Activated naive CD4-positive, alpha-beta T cell treated with anti-CD3 and anti-CD28 coated beads, Interleukin-2, amount 50 U/mL, for 16 hours (primary cell): Measurements from ENCODE around the gene HIGD1C.
"Not testable (repeated sequence)": the region's sequence is repeated elsewhere in the genome, so short reads cannot be mapped to it uniquely, and the experiment has no call there.

Experiments
- DNase-seq: peaks from one replicate; pipeline ENCODE4 v3.0.0-alpha.2; 2020

Gene HIGD1C

DNA sequence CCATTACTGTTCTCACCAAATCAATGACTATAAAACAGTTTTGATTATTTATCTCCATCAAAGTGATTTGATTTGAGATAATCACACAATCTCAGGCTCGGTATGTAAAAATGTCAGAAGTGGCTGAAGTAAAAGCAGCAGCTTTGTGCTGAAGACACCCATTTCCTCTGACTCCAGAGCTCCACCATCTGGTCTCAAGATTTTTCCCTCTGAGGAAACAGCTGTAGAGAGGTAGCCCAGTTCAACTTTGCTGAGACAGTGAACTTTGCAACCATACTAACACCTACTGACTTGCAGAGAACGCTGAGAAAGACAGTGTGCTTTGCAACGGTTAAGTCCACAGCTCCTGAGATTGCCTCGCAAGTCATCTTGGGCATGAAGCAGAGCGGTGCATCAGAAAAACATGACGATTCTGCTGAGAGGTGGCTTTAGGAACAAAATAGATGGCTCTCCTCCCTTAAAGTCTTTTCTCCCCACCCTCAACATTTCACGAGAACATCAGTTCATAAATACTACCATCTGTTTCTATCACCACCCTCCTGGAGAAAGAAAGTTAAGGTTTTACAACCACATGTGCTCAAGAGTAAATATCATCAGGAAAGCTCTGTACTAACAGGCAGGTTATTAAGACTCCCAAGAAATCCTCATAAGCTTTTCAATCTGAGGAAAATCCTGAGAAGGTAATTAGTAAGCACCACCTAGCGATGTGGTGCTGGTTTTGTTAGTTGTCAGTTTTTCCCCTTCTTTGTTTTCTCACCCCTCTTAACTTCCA lies 34.8 kb downstream of the HIGD1C start:
- no peak for DNase-seq

DNA sequence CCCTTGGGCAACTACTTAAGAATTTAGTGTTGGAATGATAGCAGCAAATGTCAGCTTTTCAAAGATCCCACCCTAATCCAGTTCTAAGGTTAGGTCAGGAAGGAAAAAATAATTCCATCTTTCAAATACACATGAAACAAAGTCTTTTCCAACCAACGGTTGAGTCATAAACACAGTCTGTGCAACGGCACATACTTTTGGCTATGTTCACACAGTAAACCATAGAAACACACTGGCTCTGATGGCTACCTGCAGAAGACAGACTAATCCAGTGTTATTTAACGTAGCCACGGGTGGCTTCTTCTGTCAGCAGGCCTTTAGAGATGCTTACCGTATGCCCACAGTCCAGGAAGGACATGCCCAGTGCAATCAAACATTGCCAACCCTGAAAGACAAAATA lies 35.7 kb downstream of the HIGD1C start:
- DNase-seq: no peak

DNA sequence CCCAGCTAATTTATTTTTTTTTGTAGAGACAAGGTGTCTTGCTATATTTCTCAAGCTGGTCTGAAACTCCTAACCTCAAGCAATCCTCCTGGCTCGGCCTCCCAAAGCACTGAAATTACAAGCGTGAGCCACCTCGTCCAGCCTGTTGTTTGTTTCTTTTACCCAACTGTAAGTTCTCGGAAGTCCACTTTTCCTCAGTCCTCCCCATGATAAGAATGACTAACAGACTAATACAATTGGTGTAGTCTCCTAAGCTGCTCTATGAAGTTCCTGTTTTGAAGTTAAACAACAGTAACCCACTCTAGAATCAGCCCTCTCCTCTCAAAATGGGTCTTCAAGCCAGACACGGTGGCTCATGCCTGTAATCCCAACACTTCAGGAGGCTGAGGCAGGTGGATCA lies 36.5 kb downstream of the HIGD1C start:
- no peak for DNase-seq

DNA sequence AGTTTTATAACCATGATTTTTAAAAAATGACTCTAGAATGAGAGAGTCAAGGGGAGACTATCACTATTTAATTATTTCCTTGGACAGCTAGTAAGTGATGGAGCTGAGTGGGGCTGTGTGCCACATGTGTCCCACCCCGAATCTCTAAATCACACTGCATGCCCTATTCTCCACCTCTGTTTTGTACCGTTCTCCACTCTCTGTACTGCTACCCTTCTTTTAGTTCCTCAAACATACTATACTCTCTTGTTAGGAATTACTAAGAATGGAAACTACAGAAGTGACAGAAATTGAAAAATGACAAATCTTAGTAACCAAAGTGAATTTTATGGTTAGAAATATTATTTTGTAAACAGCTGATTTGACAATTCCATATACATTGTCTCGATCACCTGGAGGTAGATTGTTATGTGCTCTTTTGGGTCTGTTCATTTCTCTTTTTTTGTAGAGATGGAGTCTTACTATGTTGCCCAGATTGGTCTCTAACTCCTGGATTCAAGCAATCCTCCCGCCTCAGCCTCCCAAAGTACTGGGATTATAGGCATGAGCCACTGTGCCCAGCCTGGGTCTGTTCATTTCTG lies 37.9 kb downstream of the HIGD1C start:
- DNase-seq: no peak

GRCh38 chr12:50990791-50991190 lies 38.4 kb downstream of the HIGD1C start:
- DNase-seq: no peak

- DNase-seq: no peak
These were observed 38.9 kb downstream of the HIGD1C start for GRCh38 chr12:50991291-50991690.

DNA sequence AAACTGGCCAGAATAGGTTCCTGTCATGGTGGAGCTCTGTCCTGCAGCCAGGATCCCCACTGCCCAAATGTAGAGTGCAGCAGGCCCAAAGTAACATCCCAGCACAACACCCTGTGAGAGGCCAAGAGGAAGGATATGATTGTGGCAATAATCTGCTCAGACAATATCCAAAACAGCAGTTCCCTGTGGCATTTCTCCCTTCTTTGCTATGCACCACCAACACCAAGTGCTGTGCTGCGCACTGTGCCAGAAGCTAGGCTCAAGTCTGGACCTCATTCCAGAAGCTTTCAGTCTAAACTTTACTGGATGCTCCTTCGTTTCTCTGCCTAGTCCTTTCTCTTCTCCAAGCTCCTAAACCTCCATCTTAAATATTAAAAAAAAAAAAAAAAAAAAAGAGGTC lies 40.5 kb downstream of the HIGD1C start:
- no peak for DNase-seq

GRCh38 chr12:50999093-50999492 lies 46.7 kb downstream of the HIGD1C start:
- DNase-seq: no peak

DNA sequence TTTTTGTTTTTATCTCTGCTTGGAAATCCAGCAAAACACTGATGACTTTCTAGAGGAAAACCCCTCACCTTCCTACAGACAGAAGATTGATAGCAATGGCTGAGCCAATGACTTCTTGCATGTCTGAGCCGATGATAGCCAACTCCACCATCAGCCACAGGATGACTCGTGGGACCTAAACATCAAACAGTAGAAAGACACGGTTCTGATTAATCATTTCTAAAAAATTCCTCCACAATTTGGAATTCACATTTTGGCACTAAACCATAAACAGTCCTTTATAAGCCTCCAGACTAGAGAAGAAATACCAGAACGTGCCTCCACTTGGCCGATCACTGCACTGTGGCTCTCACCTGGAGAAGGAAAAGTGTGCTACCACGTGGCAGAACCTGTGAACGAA lies 47.9 kb downstream of the HIGD1C start:
- DNase-seq: no peak

GRCh38 chr12:51001799-51002198 lies 49.5 kb downstream of the HIGD1C start:
- DNase-seq: no peak

DNA sequence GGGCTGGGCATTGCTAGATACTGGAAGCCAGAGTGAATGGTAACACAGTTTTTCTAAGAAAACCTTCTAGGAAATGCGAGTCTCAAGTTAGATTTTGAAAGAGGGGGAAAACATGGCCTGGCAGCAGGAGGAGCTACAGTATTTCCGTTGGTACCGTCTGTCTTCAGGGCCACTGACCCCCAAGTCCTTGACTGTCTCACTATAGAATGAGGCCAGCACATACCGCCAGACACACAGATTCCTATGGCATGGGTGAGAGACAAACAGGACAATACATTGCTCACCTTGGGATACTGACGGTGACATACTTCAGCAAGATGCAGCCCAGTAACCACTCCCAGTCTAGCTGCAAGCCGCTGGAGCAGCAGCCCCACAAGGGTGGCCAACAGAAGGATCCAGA lies 52.2 kb downstream of the HIGD1C start:
- DNase-seq: no peak

- no peak for DNase-seq
These were observed 52.7 kb downstream of the HIGD1C start for GRCh38 chr12:51005030-51005429.

DNA sequence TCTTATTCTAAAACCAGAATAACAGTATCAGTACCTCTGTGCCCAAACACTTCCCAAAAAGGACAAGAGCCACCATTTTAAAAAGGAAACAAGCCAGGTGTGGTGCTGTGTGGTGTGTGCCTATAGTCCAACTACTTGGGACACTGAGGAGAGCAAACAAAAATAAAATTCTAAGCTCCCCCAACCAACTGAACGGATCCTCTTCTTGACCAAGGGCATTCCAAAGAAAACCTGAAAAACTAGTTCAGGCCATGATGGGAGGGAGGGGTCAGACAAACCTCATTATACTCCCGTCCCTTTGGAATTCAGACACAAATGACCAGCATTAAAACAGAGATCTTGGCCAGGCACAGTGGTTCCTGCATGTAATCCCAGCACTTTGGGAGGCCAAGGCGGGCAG lies 53.3 kb downstream of the HIGD1C start:
- DNase-seq: no peak

DNA sequence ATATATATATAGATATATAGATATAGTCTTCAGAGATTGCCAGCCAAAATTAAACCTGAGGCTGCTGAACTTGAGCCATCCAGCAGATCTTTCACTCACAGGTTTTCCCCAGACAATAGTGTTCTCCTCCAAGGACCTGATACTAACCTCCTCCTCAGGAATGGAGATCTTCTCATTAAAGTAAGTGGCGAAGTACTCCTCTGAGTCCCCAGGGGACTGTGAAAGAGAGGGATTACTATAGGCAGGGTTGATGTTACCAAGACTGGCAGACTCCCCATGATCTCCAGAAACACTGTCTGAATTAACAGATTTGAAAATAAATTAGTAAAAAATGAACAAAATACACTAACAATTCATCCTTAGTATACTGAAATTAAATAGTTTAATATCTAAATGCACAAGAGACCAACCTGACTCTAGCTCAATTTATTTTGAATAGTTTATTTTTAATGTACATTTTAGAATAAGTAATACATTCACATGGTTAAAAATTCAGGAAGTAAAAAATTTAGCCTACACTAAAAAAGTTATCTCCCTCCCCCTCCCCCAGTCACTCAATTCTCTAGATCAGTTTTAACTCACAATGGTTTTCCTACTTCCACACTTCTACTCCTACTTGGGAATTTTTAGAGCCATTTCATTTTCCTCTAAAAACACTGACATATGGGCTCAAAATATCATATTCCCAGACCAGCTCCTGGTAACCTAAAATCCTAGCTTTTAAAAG lies 56.1 kb downstream of the HIGD1C start:
- DNase-seq: no peak

DNA sequence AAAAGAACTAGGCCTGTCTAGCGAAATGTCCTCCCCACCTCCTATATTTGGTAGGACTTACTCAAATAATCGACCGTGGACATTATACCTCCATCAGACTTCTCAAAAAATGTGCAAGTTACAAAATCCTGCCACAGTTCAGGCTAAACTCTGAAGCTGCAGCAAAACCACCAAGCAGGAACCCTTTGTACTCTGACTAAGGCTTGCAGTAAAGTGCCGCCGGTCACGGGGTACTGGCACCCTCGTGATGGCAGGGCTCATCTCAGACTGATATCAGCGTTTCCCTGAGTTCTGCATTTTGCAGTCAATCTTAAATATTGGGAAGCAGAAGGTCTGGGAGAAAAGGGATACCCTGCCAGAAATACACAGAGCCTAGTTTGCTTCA lies 56.7 kb downstream of the HIGD1C start:
- DNase-seq: peak; percentile 59

GRCh38 chr12:51011955-51012354 lies 59.6 kb downstream of the HIGD1C start:
- DNase-seq: no peak

DNA sequence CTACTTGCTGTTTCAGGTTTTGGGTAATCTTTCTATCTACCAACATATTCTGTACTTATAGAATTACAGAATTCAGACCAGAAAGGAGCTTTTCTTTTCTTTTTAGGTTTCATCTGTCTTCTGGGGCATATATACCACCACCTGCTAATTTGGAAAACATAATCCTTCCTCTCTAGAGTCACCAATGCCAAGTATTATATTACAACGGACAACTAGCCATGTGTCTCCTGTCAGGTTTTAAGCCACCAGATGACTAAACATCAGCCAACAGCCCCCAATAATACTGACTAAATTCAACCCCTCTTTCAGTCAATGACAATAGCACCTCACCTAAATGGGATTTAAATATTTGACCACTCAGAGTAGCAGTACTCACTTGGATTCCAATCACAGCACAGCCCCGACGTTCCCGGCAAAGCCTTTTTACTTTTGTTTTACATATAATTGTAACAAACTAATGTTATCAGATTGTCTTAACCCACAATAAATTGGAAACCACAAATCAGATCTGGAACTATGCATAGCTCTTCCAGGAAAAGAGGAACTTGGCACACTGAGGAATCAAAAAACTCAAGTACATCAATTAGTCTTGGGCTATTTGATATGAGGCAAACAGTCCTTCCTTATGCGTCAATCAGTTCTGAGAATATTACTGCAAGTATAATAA lies 60.4 kb downstream of the HIGD1C start:
- no peak for DNase-seq

- DNase-seq: no peak
These were observed 61.1 kb downstream of the HIGD1C start for GRCh38 chr12:51013441-51013840.

DNA sequence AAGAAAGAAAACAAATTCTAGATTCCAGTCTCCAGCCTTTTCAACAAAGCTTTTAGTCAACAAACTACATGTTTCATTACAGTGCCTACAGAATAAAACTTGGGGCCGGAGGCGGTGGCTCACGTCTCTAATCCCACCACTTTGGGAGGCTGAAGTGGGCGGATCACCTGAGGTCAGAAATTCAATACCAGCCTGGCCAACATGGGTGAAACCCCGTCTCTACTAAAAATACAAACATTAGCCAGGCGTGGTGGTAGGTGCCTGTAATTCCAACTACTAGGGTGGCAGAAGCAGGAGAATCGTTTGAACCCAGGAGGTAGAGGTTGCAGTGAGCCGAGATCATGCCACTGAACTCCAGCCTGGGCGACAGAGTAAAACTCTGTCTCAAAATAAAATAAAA lies 62.1 kb downstream of the HIGD1C start:
- not testable (repeated sequence) for DNase-seq

- no peak for DNase-seq
These were observed 65.1 kb downstream of the HIGD1C start for GRCh38 chr12:51017452-51017851.

DNA sequence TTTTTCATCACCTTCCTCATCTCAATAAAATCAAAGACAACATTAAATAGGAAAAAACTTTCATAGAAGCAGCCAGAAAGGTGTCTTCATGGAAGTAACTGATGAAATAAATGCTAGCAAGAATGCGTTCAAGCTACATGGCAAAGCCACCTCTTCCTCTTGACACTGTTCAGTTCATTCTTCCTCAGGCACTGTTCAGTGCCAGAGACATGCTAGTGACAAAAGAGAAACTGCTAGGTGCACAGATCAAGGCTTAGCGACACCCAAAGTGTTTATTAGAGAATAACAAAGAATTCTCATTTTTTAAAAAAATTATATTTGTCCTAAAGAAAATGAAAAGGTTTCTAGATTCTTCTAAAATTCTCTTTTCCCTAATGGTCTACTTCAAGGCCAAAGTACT lies 66.6 kb downstream of the HIGD1C start:
- DNase-seq: no peak

GRCh38 chr12:51019927-51020326 lies 67.6 kb downstream of the HIGD1C start:
- no peak for DNase-seq
